Loucy (cell line): ENCODE data around the gene CSTPP1.

Source experiments
- H2AFZ ChIP-seq: fragments of 200-600 bp; sonication (generic); 2 replicates; pipeline ENCODE4 v1.6.0; 2016; ENCODE audit warnings: antibody characterized with exemption, mild to moderate bottlenecking, low read length, moderate library complexity
- H3F3A ChIP-seq: fragments of 200-600 bp; 2 replicates; pipeline ENCODE4 v1.6.0; 2016; ENCODE audit warnings: antibody characterized with exemption, low read depth, mild to moderate bottlenecking
- H3K27me3 ChIP-seq: fragments of 200-600 bp; sonication (generic); 2 replicates; pipeline ENCODE4 v1.6.1; 2014; ENCODE audit warnings: low read length, mild to moderate bottlenecking; ENCODE audit not compliant: insufficient read depth, poor library complexity, severe bottlenecking
- H3K36me3 ChIP-seq: fragments of 200-600 bp; sonication (generic); 2 replicates; pipeline ENCODE4 v1.6.1; 2016; ENCODE audit warnings: low read length; ENCODE audit not compliant: insufficient read depth
- H3K4me1 ChIP-seq: fragments of 200-600 bp; sonication (generic); 2 replicates; pipeline ENCODE4 v1.5.1; 2014; ENCODE audit warnings: low read length, mild to moderate bottlenecking; ENCODE audit not compliant: insufficient read depth, poor library complexity, severe bottlenecking
- H3K4me2 ChIP-seq: fragments of 200-600 bp; sonication (generic); 2 replicates; pipeline ENCODE4 v1.6.0; 2014; ENCODE audit warnings: antibody characterized with exemption, low read length, low read depth, mild to moderate bottlenecking; ENCODE audit not compliant: poor library complexity, severe bottlenecking
- H3K4me3 ChIP-seq: fragments of 200-600 bp; sonication (generic); 2 replicates; pipeline ENCODE4 v1.5.1; 2014; ENCODE audit warnings: low read length, mild to moderate bottlenecking, mixed read lengths; ENCODE audit not compliant: poor library complexity, severe bottlenecking
- H3K79me2 ChIP-seq: fragments of 200-600 bp; sonication (generic); 2 replicates; pipeline ENCODE4 v1.6.1; 2014; ENCODE audit warnings: low read length; ENCODE audit not compliant: insufficient read depth
- H3K9ac ChIP-seq: fragments of 200-600 bp; sonication (generic); 2 replicates; pipeline ENCODE4 v1.6.0; 2014; ENCODE audit warnings: mild to moderate bottlenecking, low read depth, low read length, moderate library complexity; ENCODE audit not compliant: poor library complexity, severe bottlenecking
- H3K9me2 ChIP-seq: fragments of 200-600 bp; sonication (generic); replicated peaks from 2 replicates; pipeline ENCODE4 v1.6.1; 2016; ENCODE audit warnings: low read depth, low read length, mixed read lengths
- H3K9me3 ChIP-seq: fragments of 200-600 bp; sonication (generic); 2 replicates; pipeline ENCODE4 v1.6.1; 2014; ENCODE audit warnings: mild to moderate bottlenecking, antibody characterized with exemption, low read length, low read depth; ENCODE audit not compliant: insufficient read depth
- H4K20me1 ChIP-seq: fragments of 200-600 bp; sonication (generic); 2 replicates; pipeline ENCODE4 v1.6.0; 2014; ENCODE audit warnings: antibody characterized with exemption, low read length, mild to moderate bottlenecking; ENCODE audit not compliant: insufficient read depth, poor library complexity, severe bottlenecking
- CTCF ChIP-seq: fragments of 200-600 bp; sonication (generic); conservative IDR thresholded peaks from 2 replicates; pipeline ENCODE4 v1.5.1; 2014; ENCODE audit warnings: mild to moderate bottlenecking, antibody characterized with exemption, low read length
- EZH2phosphoT487 ChIP-seq: fragments of 200-600 bp; IDR thresholded peaks from 2 replicates; pipeline ENCODE4 v1.6.1; 2018; ENCODE audit warnings: antibody characterized with exemption, mild to moderate bottlenecking, moderate library complexity, borderline replicate concordance

Gene CSTPP1

GRCh38 chr11:46951864-46952263, 15.3 kb downstream of the CSTPP1 start:
- Histone ChIP-seq H3K9me2 (no peaks in the 10 kb centered on the region), H3K9ac (no peak overlapping the region), H3K36me3 (no peaks in the 10 kb centered on the region), H3K27me3 (no peaks in the 10 kb centered on the region), H3K79me2 (no peaks in the 10 kb centered on the region), H3K4me1 (peaks cover 19% of the 10 kb centered on the region), H3F3A (no peaks in the 10 kb centered on the region), H3K9me3 (no peaks in the 10 kb centered on the region), H3K4me2 (peak overlapping the region; percentile 16), H3K4me3 (no peak overlapping the region), H4K20me1 (no peaks in the 10 kb centered on the region), H2AFZ (no peak overlapping the region)
- TF ChIP-seq EZH2phosphoT487 (no peak), CTCF (no peak)

GRCh38 chr11:46952553-46952952, 16.0 kb downstream of the CSTPP1 start:
- H4K20me1 ChIP-seq: no peaks in the 10 kb centered on the region

GRCh38 chr11:46953093-46953492, 16.5 kb downstream of the CSTPP1 start:
- Histone ChIP-seq H3K9ac (no peak overlapping the region), H3K4me3 (no peak overlapping the region), H4K20me1 (no peaks in the 10 kb centered on the region), H3K4me2 (no peak overlapping the region), H2AFZ (no peak overlapping the region), H3K9me2 (no peaks in the 10 kb centered on the region), H3F3A (no peaks in the 10 kb centered on the region), H3K79me2 (no peaks in the 10 kb centered on the region), H3K4me1 (peaks cover 17% of the 10 kb centered on the region), H3K36me3 (no peaks in the 10 kb centered on the region), H3K27me3 (no peaks in the 10 kb centered on the region), H3K9me3 (no peaks in the 10 kb centered on the region)
- no peak for TF ChIP-seq CTCF
- no peak for TF ChIP-seq EZH2phosphoT487

More at GRCh38 chr11:46952553-46952952, 16.0 kb downstream of the CSTPP1 start:
- Histone ChIP-seq H3F3A (no peaks in the 10 kb centered on the region), H3K4me3 (no peak overlapping the region), H3K4me2 (peak overlapping the region; percentile 16), H2AFZ (no peak overlapping the region), H3K79me2 (no peaks in the 10 kb centered on the region), H3K9me2 (no peaks in the 10 kb centered on the region), H3K9ac (no peak overlapping the region), H3K9me3 (no peaks in the 10 kb centered on the region), H3K36me3 (no peaks in the 10 kb centered on the region), H3K27me3 (no peaks in the 10 kb centered on the region), H3K4me1 (peaks cover 19% of the 10 kb centered on the region)
- TF ChIP-seq EZH2phosphoT487 (no peak), CTCF (no peak)
